Memory B cell (primary cell): ENCODE measurements around the gene DHX30.
A peak's percentile ranks its signal among the peaks of the same experiment; 100 is the strongest.
"Not testable (repeated sequence)": the region's sequence is repeated elsewhere in the genome, so short reads cannot be mapped to it uniquely, and the experiment has no call there.

Source experiments
- ATAC-seq: fragments of 150-1000 bp; cut with Tn5 transposase; 2 replicates; pipeline ENCODE4 v1.10.0; 2021; ENCODE audit warnings: low read depth, mild to moderate bottlenecking, moderate library complexity
- DNase-seq, 2 donors: peaks; one replicate each; pipeline ENCODE4 v3.0.0; 2022; ENCODE audit warnings: low spot score in 2 of 2
- H3K27ac Mint-ChIP-seq: one replicate; pipeline ENCODE4 v1.8.0; 2022; ENCODE audit warnings: mild to moderate bottlenecking, moderate library complexity, mixed read lengths
- H3K27me3 Mint-ChIP-seq: one replicate; pipeline ENCODE4 v1.8.0; 2022; ENCODE audit warnings: mixed read lengths
- H3K36me3 Mint-ChIP-seq: one replicate; pipeline ENCODE4 v1.8.0; 2022; ENCODE audit warnings: mild to moderate bottlenecking, mixed read lengths
- H3K4me1 Mint-ChIP-seq: one replicate; pipeline ENCODE4 v1.8.0; 2022; ENCODE audit warnings: mixed read lengths
- H3K4me3 Mint-ChIP-seq: one replicate; pipeline ENCODE4 v1.8.0; 2022; ENCODE audit warnings: mild to moderate bottlenecking, moderate library complexity, mixed read lengths
- H3K9me3 Mint-ChIP-seq: one replicate; pipeline ENCODE4 v1.8.0; 2022; ENCODE audit warnings: mixed read lengths

The DHX30 gene

GRCh38 chr3:47783673-47784072, 19.3 kb upstream of the DHX30 start:
- Mint-ChIP-seq H3K4me3 (no peak overlapping the region), H3K9me3 (no peaks in the 10 kb centered on the region), H3K27ac (no peak overlapping the region), H3K36me3 (no peaks in the 10 kb centered on the region), H3K27me3 (no peaks in the 10 kb centered on the region), H3K4me1 (peaks cover 14% of the 10 kb centered on the region)
- ATAC-seq (no peak), DNase-seq (no peak)

- no peak overlapping the region for H3K27ac Mint-ChIP-seq
- no peaks in the 10 kb centered on the region for H3K36me3 Mint-ChIP-seq
- H3K27me3 Mint-ChIP-seq, result no peaks in the 10 kb centered on the region
- ATAC-seq (no peak), DNase-seq (no peak)
- H3K9me3 Mint-ChIP-seq, result peaks cover 2% of the 10 kb centered on the region
- H3K4me3 Mint-ChIP-seq, result no peak overlapping the region
- H3K4me1 Mint-ChIP-seq, result no peaks in the 10 kb centered on the region
Observed at GRCh38 chr3:47791193-47791855, 11.6 kb upstream of the DHX30 start.

GRCh38 chr3:47792699-47793098, 10.2 kb upstream of the DHX30 start:
- ATAC-seq, result no peak
- no peaks in the 10 kb centered on the region for H3K4me1 Mint-ChIP-seq
- H3K4me3 Mint-ChIP-seq, result no peak overlapping the region
- H3K27ac Mint-ChIP-seq, result no peak overlapping the region
- peaks cover 2% of the 10 kb centered on the region for H3K9me3 Mint-ChIP-seq
- H3K27me3 Mint-ChIP-seq, result no peaks in the 10 kb centered on the region
- H3K36me3 Mint-ChIP-seq, result no peaks in the 10 kb centered on the region
- no peak for DNase-seq

- Mint-ChIP-seq H3K9me3 (peaks cover 2% of the 10 kb centered on the region), H3K36me3 (no peaks in the 10 kb centered on the region), H3K4me3 (no peak overlapping the region), H3K27me3 (no peaks in the 10 kb centered on the region), H3K27ac (no peak overlapping the region), H3K4me1 (no peaks in the 10 kb centered on the region)
- ATAC-seq, result no peak
- DNase-seq, result no peak
Observed at GRCh38 chr3:47794544-47794943, 8.4 kb upstream of the DHX30 start.

- Mint-ChIP-seq H3K9me3 (no peaks in the 10 kb centered on the region), H3K36me3 (no peaks in the 10 kb centered on the region), H3K27ac (no peak overlapping the region), H3K4me3 (no peak overlapping the region), H3K4me1 (peaks cover 12% of the 10 kb centered on the region), H3K27me3 (no peaks in the 10 kb centered on the region)
- ATAC-seq (no peak), DNase-seq (no peak)
Observed at GRCh38 chr3:47799733-47800132, 3.2 kb upstream of the DHX30 start.

- Mint-ChIP-seq H3K9me3 (no peaks in the 10 kb centered on the region), H3K27me3 (no peaks in the 10 kb centered on the region), H3K4me3 (peak overlapping the region; percentile 93), H3K27ac (peak overlapping the region; percentile 87), H3K36me3 (no peaks in the 10 kb centered on the region), H3K4me1 (peaks cover 12% of the 10 kb centered on the region)
- no peak for ATAC-seq
- no peak for DNase-seq
Observed at GRCh38 chr3:47803480-47804025, 615 bp downstream of the DHX30 start.

GRCh38 chr3:47804577-47804976, 1.6 kb downstream of the DHX30 start:
- Mint-ChIP-seq H3K9me3 (no peaks in the 10 kb centered on the region), H3K27ac (no peak overlapping the region), H3K4me3 (no peak overlapping the region), H3K36me3 (no peaks in the 10 kb centered on the region), H3K4me1 (peaks cover 12% of the 10 kb centered on the region), H3K27me3 (no peaks in the 10 kb centered on the region)
- ATAC-seq, result no peak
- DNase-seq, result no peak

- H3K9me3 Mint-ChIP-seq, result no peaks in the 10 kb centered on the region
- peaks cover 2% of the 10 kb centered on the region for H3K4me1 Mint-ChIP-seq
- DNase-seq (no peak), ATAC-seq (no peak)
- H3K27me3 Mint-ChIP-seq, result no peaks in the 10 kb centered on the region
- H3K27ac Mint-ChIP-seq, result no peak overlapping the region
- no peak overlapping the region for H3K4me3 Mint-ChIP-seq
- peaks cover 14% of the 10 kb centered on the region for H3K36me3 Mint-ChIP-seq
Observed at GRCh38 chr3:47813551-47814177, 10.7 kb downstream of the DHX30 start.

GRCh38 chr3:47817609-47818008, 14.7 kb downstream of the DHX30 start:
- no peak overlapping the region for H3K4me3 Mint-ChIP-seq
- no peaks in the 10 kb centered on the region for H3K9me3 Mint-ChIP-seq
- H3K4me1 Mint-ChIP-seq, result no peaks in the 10 kb centered on the region
- DNase-seq, result no peak
- no peak overlapping the region for H3K27ac Mint-ChIP-seq
- H3K36me3 Mint-ChIP-seq, result peaks cover 16% of the 10 kb centered on the region
- no peaks in the 10 kb centered on the region for H3K27me3 Mint-ChIP-seq
- ATAC-seq, result no peak

GRCh38 chr3:47824541-47825473, 21.9 kb downstream of the DHX30 start:
- Mint-ChIP-seq H3K27me3 (no peaks in the 10 kb centered on the region), H3K4me3 (peak overlapping the region; percentile 88), H3K27ac (peak overlapping the region; percentile 85), H3K36me3 (peaks cover 15% of the 10 kb centered on the region), H3K4me1 (peaks cover 20% of the 10 kb centered on the region), H3K9me3 (no peaks in the 10 kb centered on the region)
- DNase-seq (peak; percentile 73 to 77), ATAC-seq (peak; percentile 98)

GRCh38 chr3:47825590-47825989, 22.7 kb downstream of the DHX30 start:
- Mint-ChIP-seq H3K27me3 (no peaks in the 10 kb centered on the region), H3K36me3 (peaks cover 16% of the 10 kb centered on the region), H3K4me1 (peaks cover 20% of the 10 kb centered on the region), H3K9me3 (no peaks in the 10 kb centered on the region), H3K4me3 (peak overlapping the region; percentile 88), H3K27ac (peak overlapping the region; percentile 85)
- no peak for DNase-seq
- no peak for ATAC-seq

- not testable (repeated sequence) for DNase-seq
Observed at GRCh38 chr3:47829482-47829881, 26.5 kb downstream of the DHX30 start.

GRCh38 chr3:47836986-47837385, 34.0 kb downstream of the DHX30 start:
- no peak for DNase-seq
- Mint-ChIP-seq H3K27ac (no peak overlapping the region), H3K4me3 (no peak overlapping the region), H3K27me3 (no peaks in the 10 kb centered on the region), H3K9me3 (no peaks in the 10 kb centered on the region), H3K4me1 (peaks cover 9% of the 10 kb centered on the region), H3K36me3 (peaks cover 31% of the 10 kb centered on the region)
- no peak for ATAC-seq

More at GRCh38 chr3:47829482-47829881, 26.5 kb downstream of the DHX30 start:
- H3K36me3 Mint-ChIP-seq, result peaks cover 28% of the 10 kb centered on the region
- ATAC-seq, H3K27me3 Mint-ChIP-seq, H3K9me3 Mint-ChIP-seq, H3K4me3 Mint-ChIP-seq, H3K27ac Mint-ChIP-seq: not testable (repeated sequence)
- H3K4me1 Mint-ChIP-seq, result peaks cover 19% of the 10 kb centered on the region

GRCh38 chr3:47838503-47838902, 35.6 kb downstream of the DHX30 start:
- Mint-ChIP-seq H3K4me1 (peaks cover 9% of the 10 kb centered on the region), H3K27ac (no peak overlapping the region), H3K4me3 (no peak overlapping the region), H3K36me3 (peaks cover 27% of the 10 kb centered on the region), H3K27me3 (no peaks in the 10 kb centered on the region), H3K9me3 (no peaks in the 10 kb centered on the region)
- DNase-seq (no peak), ATAC-seq (no peak)
